COR-L47 (cell line): ENCODE data around the gene MAFF.
"Not testable (repeated sequence)": the region's sequence is repeated elsewhere in the genome, so short reads cannot be mapped to it uniquely, and the experiment has no call there.

ENCODE experiments used
- DNase-seq: peaks from one replicate; lab custom pipeline; 2025; lab: John Stamatoyannopoulos, UW

Gene MAFF

GRCh38 chr22:38201711-38202436 is at the start of gene MAFF:
Gene MAFF, plus strand, starts transcription at chr22:38201994. Its CDS starts 11,860 bp downstream, at chr22:38213854.
- peak; percentile 79 for DNase-seq

GRCh38 chr22:38153821-38154562 is 47.8 kb upstream of the MAFF start:
- DNase-seq = no peak

- not testable (repeated sequence) for DNase-seq
Observed at GRCh38 chr22:38154563-38154915, 47.3 kb upstream of the MAFF start.

GRCh38 chr22:38155703-38156102 is 46.1 kb upstream of the MAFF start:
- DNase-seq = no peak

- no peak for DNase-seq
Observed at GRCh38 chr22:38162881-38163843, 38.6 kb upstream of the MAFF start.

- no peak for DNase-seq
Observed at GRCh38 chr22:38163844-38164550, 37.8 kb upstream of the MAFF start.

GRCh38 chr22:38164551-38164918 is 37.3 kb upstream of the MAFF start:
- DNase-seq = no peak

- DNase-seq = no peak
Observed at GRCh38 chr22:38165922-38166593, 35.7 kb upstream of the MAFF start.

- no peak for DNase-seq
Observed at GRCh38 chr22:38167988-38168407, 33.8 kb upstream of the MAFF start.

GRCh38 chr22:38169116-38169515 is 32.7 kb upstream of the MAFF start:
- DNase-seq = no peak

GRCh38 chr22:38170469-38170868 is 31.3 kb upstream of the MAFF start:
- DNase-seq = no peak

GRCh38 chr22:38171927-38172831 is 29.6 kb upstream of the MAFF start:
- DNase-seq = no peak

GRCh38 chr22:38172832-38173640 is 28.8 kb upstream of the MAFF start:
- DNase-seq = peak; percentile 65

GRCh38 chr22:38173641-38173906 is 28.2 kb upstream of the MAFF start:
- no peak for DNase-seq

- no peak for DNase-seq
Observed at GRCh38 chr22:38174626-38175025, 27.2 kb upstream of the MAFF start.

GRCh38 chr22:38175206-38176118 is 26.3 kb upstream of the MAFF start:
- no peak for DNase-seq

GRCh38 chr22:38176170-38176741 is 25.5 kb upstream of the MAFF start:
- DNase-seq = no peak

GRCh38 chr22:38177044-38177443 is 24.8 kb upstream of the MAFF start:
- DNase-seq = no peak
